ENCODE data around the gene KIF26B. TPM values are rescaled to one million over a fixed set of nuclear protein-coding genes. Genes with fewer than 3 reads are reported as not detected.
A peak's percentile ranks its signal among the peaks of the same experiment; 100 is the strongest.

Gene KIF26B
- total and polyA plus RNA-seq, 2 experiments from 2014 or later, result 0.03 to 0.76 TPM

GRCh38 chr1:245378311-245378722, 223.5 kb downstream of the KIF26B start:
- peak; percentile 89 for ATAC-seq
- peaks cover 7% of the 10 kb centered on the region for H3K27me3 Mint-ChIP-seq (ENCODE audit: insufficient read depth, low read depth, poor library complexity)
- H3K9me3 Mint-ChIP-seq, result no peaks in the 10 kb centered on the region
- no peak overlapping the region for H3K27ac ChIP-seq (ENCODE audit: low read depth)
- peak overlapping the region; percentile 49; the same call in 1 of the 2 replicates for H3K27ac Mint-ChIP-seq
- H3K4me3 Mint-ChIP-seq, result no peak overlapping the region
- DNase-seq (ENCODE audit: low spot score), result peak; percentile 49
- H3K4me1 Mint-ChIP-seq, result peaks cover 28% of the 10 kb centered on the region
- H3K79me2 ChIP-seq (replicated peaks; ENCODE audit: insufficient read depth), result no peaks in the 10 kb centered on the region
- H3K36me3 ChIP-seq (ENCODE audit: insufficient read depth), result no peaks in the 10 kb centered on the region
- H3K4me3 ChIP-seq, result no peak overlapping the region
- H3F3A ChIP-seq (replicated peaks; ENCODE audit: low read depth), result no peaks in the 10 kb centered on the region; the same call in 1 of the 2 replicates
- H3K9me2 ChIP-seq (ENCODE audit: insufficient read depth), result no peaks in the 10 kb centered on the region
- TF ChIP-seq JUNB (IDR thresholded peaks at IDR 0.05; ENCODE audit: unreplicated experiment), result no peak
- no peak for TF ChIP-seq ZNF331 (CRISPR knock-in tag; IDR thresholded peaks at IDR 0.05; ENCODE audit: low read depth)
- no peak for TF ChIP-seq EZH2phosphoT487 (IDR thresholded peaks at IDR 0.05; ENCODE audit: unreplicated experiment)
- TF ChIP-seq, protein P1, sequence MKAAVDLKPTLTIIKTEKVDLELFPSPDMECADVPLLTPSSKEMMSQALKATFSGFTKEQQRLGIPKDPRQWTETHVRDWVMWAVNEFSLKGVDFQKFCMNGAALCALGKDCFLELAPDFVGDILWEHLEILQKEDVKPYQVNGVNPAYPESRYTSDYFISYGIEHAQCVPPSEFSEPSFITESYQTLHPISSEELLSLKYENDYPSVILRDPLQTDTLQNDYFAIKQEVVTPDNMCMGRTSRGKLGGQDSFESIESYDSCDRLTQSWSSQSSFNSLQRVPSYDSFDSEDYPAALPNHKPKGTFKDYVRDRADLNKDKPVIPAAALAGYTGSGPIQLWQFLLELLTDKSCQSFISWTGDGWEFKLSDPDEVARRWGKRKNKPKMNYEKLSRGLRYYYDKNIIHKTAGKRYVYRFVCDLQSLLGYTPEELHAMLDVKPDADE (IDR thresholded peaks at IDR 0.05), result no peak
- TF ChIP-seq ZNF114 (CRISPR knock-in tag; IDR thresholded peaks at IDR 0.05), result no peak
- TF ChIP-seq ZNF462 (CRISPR knock-in tag; IDR thresholded peaks at IDR 0.05), result no peak
- no peak for TF ChIP-seq CREB1 (CRISPR knock-in tag; IDR thresholded peaks at IDR 0.05; ENCODE audit: low read depth)
- no peak for TF ChIP-seq POLR2AphosphoS5 (IDR thresholded peaks at IDR 0.05; ENCODE audit: low read depth)
- TF ChIP-seq CTCF (conservative IDR thresholded peaks at IDR 0.05; ENCODE audit: low read depth in 2 of 2), result no peak
- no peak for TF ChIP-seq EZH2 (IDR thresholded peaks at IDR 0.05; ENCODE audit: low read depth, unreplicated experiment)
- TF ChIP-seq STAT1 (IDR thresholded peaks at IDR 0.05; ENCODE audit: unreplicated experiment), result no peak
- no peak for TF ChIP-seq REST (IDR thresholded peaks at IDR 0.05; ENCODE audit: unreplicated experiment)
- no peak for TF ChIP-seq NANOG (IDR thresholded peaks at IDR 0.05; ENCODE audit: borderline replicate concordance)
- no peaks in the 10 kb centered on the region for H4K20me1 ChIP-seq (replicated peaks; ENCODE audit: insufficient read depth)
- H2AFZ ChIP-seq, result no peak overlapping the region
- H3K36me3 Mint-ChIP-seq (ENCODE audit: low read depth), result no peaks in the 10 kb centered on the region
- no peaks in the 10 kb centered on the region for H3K27me3 ChIP-seq (ENCODE audit: insufficient read depth)
- H3K4me2 ChIP-seq, result no peak overlapping the region
- H3K4me1 ChIP-seq (ENCODE audit: insufficient read depth), result peaks cover 15% of the 10 kb centered on the region
